GM23338 (cell line): Measurements from ENCODE around the gene CTTN. TPM values are rescaled to one million over a fixed set of nuclear protein-coding genes. Genes with fewer than 3 reads are reported as not detected.

ENCODE experiments used
- ATAC-seq: fragments of 200-7000 bp; cut with Tn5 transposase; 3 replicates; pipeline ENCODE4 v1.9.1; 2020
- DNase-seq: peaks from one replicate; pipeline ENCODE4 v3.0.0-alpha.2; 2015; ENCODE audit warnings: low spot score
- H2AFZ ChIP-seq: fragments of 200-600 bp; sonication (generic); 2 replicates; pipeline ENCODE4 v1.8.0; 2016; ENCODE audit warnings: antibody characterized with exemption, mild to moderate bottlenecking, moderate library complexity
- H3F3A ChIP-seq: fragments of 200-600 bp; sonication (generic); replicated peaks from 2 replicates; pipeline ENCODE4 v1.8.0; 2017; ENCODE audit warnings: antibody characterized with exemption, mixed run types, low read depth
- H3K27ac ChIP-seq: fragments of 200-600 bp; sonication (generic); 2 replicates; pipeline ENCODE4 v1.6.1; 2016; ENCODE audit warnings: low read depth
- H3K27me3 ChIP-seq: fragments of 200-600 bp; sonication (generic); 2 replicates; pipeline ENCODE4 v1.8.0; 2016; ENCODE audit warnings: mild to moderate bottlenecking, mixed run types, moderate library complexity; ENCODE audit not compliant: insufficient read depth
- H3K36me3 ChIP-seq: fragments of 200-600 bp; sonication (generic); 2 replicates; pipeline ENCODE4 v1.8.0; 2016; ENCODE audit warnings: mild to moderate bottlenecking; ENCODE audit not compliant: insufficient read depth
- H3K4me1 ChIP-seq: fragments of 200-600 bp; sonication (generic); 2 replicates; pipeline ENCODE4 v1.8.0; 2016; ENCODE audit warnings: mild to moderate bottlenecking, moderate library complexity; ENCODE audit not compliant: insufficient read depth
- H3K4me2 ChIP-seq: fragments of 200-600 bp; sonication (generic); 2 replicates; pipeline ENCODE4 v1.7.1; 2017; ENCODE audit warnings: mixed run types
- H3K4me3 ChIP-seq: fragments of 200-600 bp; sonication (generic); 2 replicates; pipeline ENCODE4 v1.6.1; 2016; ENCODE audit warnings: mixed run types
- H3K79me2 ChIP-seq: fragments of 200-600 bp; sonication (generic); replicated peaks from 2 replicates; pipeline ENCODE4 v1.8.0; 2017; ENCODE audit warnings: mild to moderate bottlenecking; ENCODE audit not compliant: insufficient read depth
- H3K9me2 ChIP-seq: fragments of 200-600 bp; sonication (generic); 2 replicates; pipeline ENCODE4 v1.8.0; 2017; ENCODE audit not compliant: insufficient read depth
- H4K20me1 ChIP-seq: fragments of 200-600 bp; sonication (generic); replicated peaks from 2 replicates; pipeline ENCODE4 v1.8.0; 2017; ENCODE audit warnings: mild to moderate bottlenecking; ENCODE audit not compliant: insufficient read depth
- H3K27ac Mint-ChIP-seq: 2 replicates; pipeline ENCODE4 v1.8.0; 2020; ENCODE audit warnings: inconsistent platforms, mild to moderate bottlenecking, moderate library complexity, mixed read lengths
- H3K27me3 Mint-ChIP-seq: 3 replicates; pipeline ENCODE4 v1.8.0; 2022; ENCODE audit warnings: low read depth, mild to moderate bottlenecking, moderate library complexity, mixed read lengths, inconsistent platforms; ENCODE audit not compliant: insufficient read depth, poor library complexity
- H3K36me3 Mint-ChIP-seq: 3 replicates; pipeline ENCODE4 v1.8.0; 2021; ENCODE audit warnings: low read depth, mild to moderate bottlenecking, inconsistent platforms, moderate library complexity, mixed read lengths
- H3K4me1 Mint-ChIP-seq: 3 replicates; pipeline ENCODE4 v1.8.0; 2020; ENCODE audit warnings: mild to moderate bottlenecking, inconsistent platforms, mixed read lengths
- H3K4me3 Mint-ChIP-seq: 3 replicates; pipeline ENCODE4 v1.8.0; 2021; ENCODE audit warnings: moderate library complexity, mild to moderate bottlenecking, inconsistent platforms, mixed read lengths
- H3K9me3 Mint-ChIP-seq: 3 replicates; pipeline ENCODE4 v1.8.0; 2020; ENCODE audit warnings: moderate library complexity, mild to moderate bottlenecking, inconsistent platforms, mixed read lengths
- CREB1 ChIP-seq: fragments of 250-450 bp; sonication (Bioruptor Pico); IDR thresholded peaks from 2 replicates; pipeline ENCODE4 v1.5.0; 2020; ENCODE audit warnings: low read depth, mild to moderate bottlenecking, moderate library complexity
- CTCF ChIP-seq, 2 experiments: fragments of 200-600 bp in 1 of 2; sonication (generic) in 1 of 2; conservative IDR thresholded peaks; 2 replicates each; pipeline versions ENCODE4 v1.5.1 to v1.6.1; 2016 to 2017; ENCODE audit warnings: antibody characterized with exemption in 2 of 2, low read depth in 2 of 2, mild to moderate bottlenecking in 2 of 2, moderate library complexity in 1 of 2
- ETS1 ChIP-seq: IDR thresholded peaks from 2 replicates; pipeline ENCODE4 v1.6.1; 2016; ENCODE audit warnings: antibody characterized with exemption
- EZH2 ChIP-seq: fragments of 200-600 bp; sonication (generic); IDR thresholded peaks from one replicate; pipeline ENCODE4 v1.8.0; 2017; ENCODE audit warnings: antibody characterized with exemption, mild to moderate bottlenecking, low read depth; ENCODE audit not compliant: unreplicated experiment
- EZH2phosphoT487 ChIP-seq: fragments of 200-600 bp; sonication (generic); IDR thresholded peaks from one replicate; pipeline ENCODE4 v1.8.1; 2018; ENCODE audit warnings: antibody characterized with exemption; ENCODE audit not compliant: unreplicated experiment
- JUNB ChIP-seq: IDR thresholded peaks from one replicate; pipeline ENCODE4 v1.6.1; 2016; ENCODE audit warnings: antibody characterized with exemption; ENCODE audit not compliant: unreplicated experiment
- NANOG ChIP-seq: IDR thresholded peaks from 2 replicates; pipeline ENCODE4 v1.6.1; 2016; ENCODE audit warnings: antibody characterized with exemption, borderline replicate concordance
- POLR2AphosphoS5 ChIP-seq: IDR thresholded peaks from 2 replicates; pipeline ENCODE4 v1.6.1; 2016; ENCODE audit warnings: antibody characterized with exemption, low read depth
- REST ChIP-seq: IDR thresholded peaks from one replicate; pipeline ENCODE4 v1.6.1; 2018; ENCODE audit warnings: antibody characterized with exemption; ENCODE audit not compliant: unreplicated experiment
- STAT1 ChIP-seq: IDR thresholded peaks from one replicate; pipeline ENCODE4 v1.6.1; 2016; ENCODE audit warnings: antibody characterized with exemption; ENCODE audit not compliant: unreplicated experiment
- ZNF114 ChIP-seq: fragments of 250-450 bp; sonication (Bioruptor Pico); IDR thresholded peaks from 2 replicates; pipeline ENCODE4 v1.5.0; 2020; ENCODE audit warnings: mild to moderate bottlenecking, moderate library complexity
- ZNF331 ChIP-seq: fragments of 250-450 bp; sonication (Bioruptor Pico); IDR thresholded peaks from 2 replicates; pipeline ENCODE4 v1.5.0; 2020; ENCODE audit warnings: low read depth, mild to moderate bottlenecking, moderate library complexity
- polyA plus RNA-seq: library from polyadenylated mRNA; unstranded; fragments of >200 nt; fragmentation: Nextera tagmentation; extraction: Ambion mirVana; gene quantifications from 2 replicates; pipeline ENCODE4 v1.2.1, GENCODE V29; 2016
- total RNA-seq: library from RNA; depleted of rRNA; stranded (reverse); fragments of >200 nt; shearing (Covaris generic); gene quantifications from 2 replicates; pipeline ENCODE4 v1.2.3, GENCODE V29; 2014

Gene CTTN
- total and polyA plus RNA-seq, 2 experiments from 2014 or later: 163 to 343 TPM

GRCh38 chr11:70364745-70365543, 33.4 kb upstream of the CTTN start (continued):
- no peak for TF ChIP-seq STAT1
- no peak for TF ChIP-seq POLR2AphosphoS5
- no peak for TF ChIP-seq ETS1
- no peak for TF ChIP-seq EZH2phosphoT487

GRCh38 chr11:70365544-70365927, 32.8 kb upstream of the CTTN start:
- DNase-seq (no peak), ATAC-seq (no peak)
- H4K20me1 ChIP-seq: peaks cover 3% of the 10 kb centered on the region; the same call in 1 of the 2 replicates
- no peak overlapping the region for H3K27ac ChIP-seq
- no peaks in the 10 kb centered on the region for H3K4me1 ChIP-seq
- H3F3A ChIP-seq: no peaks in the 10 kb centered on the region
- H3K79me2 ChIP-seq: peaks cover 8% of the 10 kb centered on the region
- peaks cover 2% of the 10 kb centered on the region for H3K27me3 Mint-ChIP-seq
- no peak overlapping the region for H2AFZ ChIP-seq
- no peak overlapping the region for H3K4me2 ChIP-seq
- no peaks in the 10 kb centered on the region for H3K9me3 Mint-ChIP-seq
- no peak overlapping the region for H3K4me3 Mint-ChIP-seq
- H3K4me3 ChIP-seq: no peak overlapping the region
- TF ChIP-seq NANOG: no peak
- no peaks in the 10 kb centered on the region for H3K9me2 ChIP-seq
- H3K27me3 ChIP-seq: no peaks in the 10 kb centered on the region
- no peaks in the 10 kb centered on the region for H3K4me1 Mint-ChIP-seq
- H3K27ac Mint-ChIP-seq: no peak overlapping the region
- H3K36me3 Mint-ChIP-seq: peaks cover 59% of the 10 kb centered on the region
- H3K36me3 ChIP-seq: peaks cover 18% of the 10 kb centered on the region

- peaks cover 2% of the 10 kb centered on the region for H3K27me3 Mint-ChIP-seq
- no peaks in the 10 kb centered on the region for H3K27me3 ChIP-seq
- no peaks in the 10 kb centered on the region for H3F3A ChIP-seq
- no peak overlapping the region for H2AFZ ChIP-seq
- H3K9me3 Mint-ChIP-seq: no peaks in the 10 kb centered on the region
- H3K36me3 Mint-ChIP-seq: peaks cover 50% of the 10 kb centered on the region
- H3K27ac Mint-ChIP-seq: no peak overlapping the region
- H3K4me3 ChIP-seq: no peak overlapping the region
- peaks cover 3% of the 10 kb centered on the region; the same call in 1 of the 2 replicates for H4K20me1 ChIP-seq
- no peak overlapping the region for H3K4me2 ChIP-seq
- ATAC-seq (no peak), DNase-seq (no peak)
- H3K4me3 Mint-ChIP-seq: no peak overlapping the region
- no peaks in the 10 kb centered on the region for H3K9me2 ChIP-seq
- H3K4me1 ChIP-seq: no peaks in the 10 kb centered on the region
- H3K27ac ChIP-seq: no peak overlapping the region
- H3K79me2 ChIP-seq: peaks cover 14% of the 10 kb centered on the region
- peaks cover 18% of the 10 kb centered on the region for H3K36me3 ChIP-seq
- H3K4me1 Mint-ChIP-seq: no peaks in the 10 kb centered on the region
- TF ChIP-seq ZNF114 (no peak), ZNF331 (CRISPR knock-in tag) (no peak), CTCF (conservative IDR thresholded peaks at IDR 0.05; ENCODE audit: low read depth in 2 of 2) (no peak), JUNB (no peak), CREB1 (CRISPR knock-in tag) (no peak), EZH2phosphoT487 (no peak), ETS1 (no peak), NANOG (no peak), EZH2 (no peak), REST (no peak)
Measured at GRCh38 chr11:70367071-70367470, 31.3 kb upstream of the CTTN start.
